Immature natural killer cell (primary cell): Measurements from ENCODE around the gene USP6NL. TPM values are rescaled to one million over a fixed set of nuclear protein-coding genes. Genes with fewer than 3 reads are reported as not detected.
"Not testable (repeated sequence)": the region's sequence is repeated elsewhere in the genome, so short reads cannot be mapped to it uniquely, and the experiment has no call there.

Experiments
- DNase-seq, 3 donors: peaks; one replicate each; pipeline ENCODE4 v3.0.0; 2022; ENCODE audit warnings: mixed read lengths in 1 of 3
- H3K27ac Mint-ChIP-seq, 6 donors: one replicate each; pipeline ENCODE4 v1.8.0; 2020; ENCODE audit warnings: mixed read lengths in 6 of 6, mild to moderate bottlenecking in 5 of 6, inconsistent platforms in 4 of 6, moderate library complexity in 3 of 6
- H3K27me3 Mint-ChIP-seq, 3 donors: one replicate each; pipeline ENCODE4 v1.8.0; 2020 to 2021; ENCODE audit warnings: low read depth in 3 of 3, mild to moderate bottlenecking in 3 of 3, mixed read lengths in 3 of 3, moderate library complexity in 3 of 3, inconsistent platforms in 1 of 3
- H3K36me3 Mint-ChIP-seq, 3 donors: one replicate each; pipeline ENCODE4 v1.8.0; 2020; ENCODE audit warnings: mixed read lengths in 3 of 3, inconsistent platforms in 2 of 3, mild to moderate bottlenecking in 2 of 3
- H3K4me1 Mint-ChIP-seq, 2 donors: one replicate each; pipeline ENCODE4 v1.8.0; 2020; ENCODE audit warnings: inconsistent platforms in 2 of 2, mild to moderate bottlenecking in 2 of 2, mixed read lengths in 2 of 2, moderate library complexity in 1 of 2
- H3K4me3 Mint-ChIP-seq, 5 donors: one replicate each; pipeline ENCODE4 v1.8.0; 2020; ENCODE audit warnings: mild to moderate bottlenecking in 5 of 5, mixed read lengths in 5 of 5, inconsistent platforms in 3 of 5, moderate library complexity in 3 of 5
- H3K9me3 Mint-ChIP-seq, 6 donors: one replicate each; pipeline ENCODE4 v1.8.0; 2020; ENCODE audit warnings: mild to moderate bottlenecking in 6 of 6, mixed read lengths in 6 of 6, inconsistent platforms in 4 of 6, moderate library complexity in 3 of 6
- polyA plus RNA-seq, 3 donors: library from polyadenylated mRNA; unstranded; fragments of 300-500 nt; fragmentation: Illumina TruSeq; gene quantifications; one replicate each; pipeline ENCODE4 v1.2.3, GENCODE V29; 2021

USP6NL gene
- polyA plus RNA-seq, 3 donors from 2014 or later, result 0.08 to 2.3 (median 1.1) TPM

GRCh38 chr10:11636697-11637303 is 25.4 kb upstream of the USP6NL start:
- H3K4me1 Mint-ChIP-seq, result peaks cover 15 to 20% of the 10 kb centered on the region in 2 donors
- H3K4me3 Mint-ChIP-seq, result no peak overlapping the region
- no peak for DNase-seq
- H3K27me3 Mint-ChIP-seq, result peaks cover 3 to 25% (median 7%) of the 10 kb centered on the region in 3 donors
- H3K27ac Mint-ChIP-seq, result no peak overlapping the region
- no peaks in the 10 kb centered on the region for H3K9me3 Mint-ChIP-seq
- H3K36me3 Mint-ChIP-seq, result peaks cover 0 to 7% (median 0%) of the 10 kb centered on the region in 3 donors

GRCh38 chr10:11631890-11632587 is 20.6 kb upstream of the USP6NL start:
- H3K27me3 Mint-ChIP-seq, result peaks cover 2 to 12% (median 9%) of the 10 kb centered on the region in 3 donors
- H3K36me3 Mint-ChIP-seq, result peaks cover 0 to 7% (median 0%) of the 10 kb centered on the region in 3 donors
- no peaks in the 10 kb centered on the region for H3K9me3 Mint-ChIP-seq
- H3K27ac Mint-ChIP-seq, result peak overlapping the region in 5 of 6 donors; percentile 55 to 83 (median 57)
- peaks cover 19 to 25% of the 10 kb centered on the region in 2 donors for H3K4me1 Mint-ChIP-seq
- peak; percentile 63 to 72 (median 64) for DNase-seq
- H3K4me3 Mint-ChIP-seq, result peak overlapping the region; percentile 59 to 81 (median 65)

- Mint-ChIP-seq H3K4me1 (peaks cover 19 to 31% of the 10 kb centered on the region in 2 donors), H3K4me3 (peak overlapping the region in 1 of 5 donors; percentile 29), H3K9me3 (no peaks in the 10 kb centered on the region), H3K27me3 (peaks cover 2 to 12% (median 7%) of the 10 kb centered on the region in 3 donors), H3K27ac (no peak overlapping the region), H3K36me3 (peaks cover 0 to 7% (median 0%) of the 10 kb centered on the region in 3 donors)
- DNase-seq, result no peak
Measured at GRCh38 chr10:11631291-11631690, 19.8 kb upstream of the USP6NL start.

GRCh38 chr10:11629731-11630130 is 18.3 kb upstream of the USP6NL start:
- no peak overlapping the region for H3K4me3 Mint-ChIP-seq

GRCh38 chr10:11627941-11628340 is 16.5 kb upstream of the USP6NL start:
- Mint-ChIP-seq H3K27me3 (peaks cover 2 to 11% (median 3%) of the 10 kb centered on the region in 3 donors), H3K4me1 (peaks cover 15 to 34% of the 10 kb centered on the region in 2 donors)
- H3K4me3 Mint-ChIP-seq, H3K27ac Mint-ChIP-seq, DNase-seq, H3K9me3 Mint-ChIP-seq, H3K36me3 Mint-ChIP-seq: not testable (repeated sequence)

More at GRCh38 chr10:11629731-11630130, 18.3 kb upstream of the USP6NL start:
- Mint-ChIP-seq H3K27me3 (peaks cover 0 to 9% (median 3%) of the 10 kb centered on the region in 3 donors), H3K4me1 (peaks cover 21 to 42% of the 10 kb centered on the region in 2 donors), H3K36me3 (peaks cover 0 to 4% (median 0%) of the 10 kb centered on the region in 3 donors), H3K9me3 (no peaks in the 10 kb centered on the region), H3K27ac (no peak overlapping the region)
- DNase-seq, result no peak

- peaks cover 2 to 17% of the 10 kb centered on the region in 2 donors for H3K4me1 Mint-ChIP-seq
- H3K4me3 Mint-ChIP-seq, result no peak overlapping the region
- no peak overlapping the region for H3K27ac Mint-ChIP-seq
- peaks cover 2 to 7% (median 3%) of the 10 kb centered on the region in 3 donors for H3K27me3 Mint-ChIP-seq
- peaks cover 0 to 4% (median 0%) of the 10 kb centered on the region in 3 donors for H3K36me3 Mint-ChIP-seq
- no peak for DNase-seq
- H3K9me3 Mint-ChIP-seq, result no peaks in the 10 kb centered on the region
Measured at GRCh38 chr10:11626071-11626470, 14.6 kb upstream of the USP6NL start.

- Mint-ChIP-seq H3K4me3 (no peak overlapping the region), H3K36me3 (peaks cover 0 to 4% (median 0%) of the 10 kb centered on the region in 3 donors), H3K9me3 (no peaks in the 10 kb centered on the region), H3K27ac (no peak overlapping the region), H3K4me1 (peaks cover 2 to 17% of the 10 kb centered on the region in 2 donors), H3K27me3 (peaks cover 2 to 7% (median 5%) of the 10 kb centered on the region in 3 donors)
- DNase-seq, result no peak
Measured at GRCh38 chr10:11625019-11625735, 13.7 kb upstream of the USP6NL start.

- Mint-ChIP-seq H3K4me1 (peaks cover under 1 to 5% of the 10 kb centered on the region in 2 donors), H3K36me3 (no peaks in the 10 kb centered on the region), H3K9me3 (no peaks in the 10 kb centered on the region), H3K27me3 (peaks cover 6 to 10% (median 7%) of the 10 kb centered on the region in 3 donors), H3K27ac (no peak overlapping the region), H3K4me3 (no peak overlapping the region)
- DNase-seq, result no peak
Measured at GRCh38 chr10:11617233-11617632, 5.8 kb upstream of the USP6NL start.

- H3K4me1 Mint-ChIP-seq, result peaks cover 4 to 11% of the 10 kb centered on the region in 2 donors
- no peaks in the 10 kb centered on the region for H3K9me3 Mint-ChIP-seq
- no peak overlapping the region for H3K4me3 Mint-ChIP-seq
- no peak overlapping the region for H3K27ac Mint-ChIP-seq
- no peak for DNase-seq
- no peaks in the 10 kb centered on the region for H3K36me3 Mint-ChIP-seq
- H3K27me3 Mint-ChIP-seq, result peaks cover 7 to 10% (median 8%) of the 10 kb centered on the region in 3 donors
Measured at GRCh38 chr10:11616021-11616420, 4.6 kb upstream of the USP6NL start.

- Mint-ChIP-seq H3K36me3 (no peaks in the 10 kb centered on the region), H3K4me3 (no peak overlapping the region), H3K4me1 (peaks cover 9 to 16% of the 10 kb centered on the region in 2 donors), H3K27me3 (peaks cover 10 to 13% (median 11%) of the 10 kb centered on the region in 3 donors), H3K27ac (no peak overlapping the region), H3K9me3 (no peaks in the 10 kb centered on the region)
- DNase-seq, result no peak
Measured at GRCh38 chr10:11615396-11615795, 3.9 kb upstream of the USP6NL start.

GRCh38 chr10:11612021-11613001 is 861 bp upstream of the USP6NL start:
- H3K9me3 Mint-ChIP-seq, result no peaks in the 10 kb centered on the region
- peaks cover 16 to 22% (median 21%) of the 10 kb centered on the region in 3 donors for H3K27me3 Mint-ChIP-seq
- peak overlapping the region in 5 of 6 donors; percentile 30 to 82 (median 71) for H3K27ac Mint-ChIP-seq
- no peaks in the 10 kb centered on the region for H3K36me3 Mint-ChIP-seq
- peak overlapping the region; percentile 90 to 93 (median 93) for H3K4me3 Mint-ChIP-seq
- H3K4me1 Mint-ChIP-seq, result peaks cover 12 to 22% of the 10 kb centered on the region in 2 donors
- no peak for DNase-seq

GRCh38 chr10:11610826-11611247 is 613 bp downstream of the USP6NL start:
- peak in 2 of 3 donors; percentile 18 for DNase-seq
- H3K4me3 Mint-ChIP-seq, result peak overlapping the region; percentile 82 to 87 (median 86)
- no peaks in the 10 kb centered on the region for H3K9me3 Mint-ChIP-seq
- peak overlapping the region in 5 of 6 donors; percentile 12 to 80 (median 64) for H3K27ac Mint-ChIP-seq
- peaks cover 16 to 25% (median 22%) of the 10 kb centered on the region in 3 donors for H3K27me3 Mint-ChIP-seq
- no peaks in the 10 kb centered on the region for H3K36me3 Mint-ChIP-seq
- H3K4me1 Mint-ChIP-seq, result peaks cover 12 to 22% of the 10 kb centered on the region in 2 donors
